HG02588 (cell line): ENCODE measurements around the gene TNRC18.

Experiments used
- ATAC-seq: cut with Tn5 transposase; IDR thresholded peaks from one replicate; pipeline ENCODE4 v1.9.1; 2021; ENCODE audit warnings: mild to moderate bottlenecking, moderate library complexity; ENCODE audit not compliant: unreplicated experiment

TNRC18 gene

GRCh38 chr7:5408777-5409176, 14.9 kb downstream of the TNRC18 start:
- ATAC-seq, result no peak

DNA sequence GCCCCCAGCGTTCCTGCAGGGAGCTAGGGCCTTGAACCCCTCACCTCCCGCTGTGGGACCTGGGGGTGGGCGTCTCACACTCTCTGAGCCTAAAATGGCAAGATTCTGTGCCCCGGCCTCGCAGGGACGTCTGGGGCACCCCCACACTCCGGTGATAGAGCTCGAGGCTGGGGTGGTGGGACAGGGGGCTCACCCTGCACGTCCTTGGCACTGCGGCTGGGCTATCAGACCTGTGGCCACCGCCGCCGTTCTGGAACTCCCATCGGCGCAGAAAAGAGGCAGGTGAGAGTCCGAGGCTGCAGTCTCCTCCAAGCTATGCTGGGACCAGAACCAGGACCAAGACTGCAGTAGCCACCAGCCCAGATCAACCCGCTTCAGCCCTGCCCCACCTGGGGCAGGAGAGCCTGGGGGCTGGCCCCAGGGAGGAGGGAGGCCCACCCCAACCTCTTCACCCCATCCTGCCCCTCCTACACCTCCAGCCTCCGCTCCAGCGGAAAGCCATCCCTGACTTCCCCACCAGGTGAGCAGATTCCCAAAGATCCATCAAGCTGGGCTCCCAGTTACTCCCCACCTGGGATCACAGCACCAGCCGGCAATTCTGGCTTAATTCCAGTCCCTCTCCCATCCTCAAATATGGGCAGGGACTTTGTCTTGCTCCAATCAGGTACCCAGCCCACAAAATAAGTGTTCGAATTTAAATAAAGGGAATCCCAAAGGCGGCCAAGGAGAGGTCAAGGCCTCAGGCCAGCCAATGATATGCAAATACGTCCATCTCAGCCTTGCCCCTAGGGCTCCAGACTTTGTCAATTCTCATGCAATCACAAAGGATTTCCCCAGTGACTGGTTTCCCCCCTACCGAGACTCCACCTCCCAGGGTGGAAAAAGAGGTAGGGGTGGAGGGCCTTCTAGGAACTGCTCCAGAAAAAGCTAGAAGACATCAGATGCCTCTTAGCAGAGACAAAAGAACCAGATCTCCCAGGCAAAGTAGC, 16.4 kb downstream of the TNRC18 start:
- no peak for ATAC-seq

GRCh38 chr7:5404421-5404826, 19.2 kb downstream of the TNRC18 start:
- ATAC-seq, result no peak

DNA sequence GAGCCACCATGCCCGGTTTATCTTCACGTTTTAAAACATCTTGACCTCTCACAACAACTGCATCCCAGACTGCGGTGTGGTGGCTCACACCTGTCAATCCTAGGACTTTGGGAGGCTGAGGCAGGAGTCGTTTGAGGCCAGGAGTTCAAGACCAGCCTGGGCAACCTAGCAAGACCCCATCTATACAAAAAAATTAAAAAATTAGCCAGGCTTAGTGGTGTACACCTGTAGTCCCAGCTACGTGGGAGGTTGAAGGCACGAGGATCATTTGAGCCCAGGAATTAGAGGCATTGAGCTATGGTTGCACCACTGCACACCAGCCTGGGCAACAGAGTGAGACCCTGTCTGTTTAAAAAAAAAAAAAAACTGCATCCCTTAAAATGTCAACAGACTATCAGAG, 20.2 kb downstream of the TNRC18 start:
- no peak for ATAC-seq

- ATAC-seq, result no peak
Measured at GRCh38 chr7:5397736-5398135, 25.9 kb downstream of the TNRC18 start.

DNA sequence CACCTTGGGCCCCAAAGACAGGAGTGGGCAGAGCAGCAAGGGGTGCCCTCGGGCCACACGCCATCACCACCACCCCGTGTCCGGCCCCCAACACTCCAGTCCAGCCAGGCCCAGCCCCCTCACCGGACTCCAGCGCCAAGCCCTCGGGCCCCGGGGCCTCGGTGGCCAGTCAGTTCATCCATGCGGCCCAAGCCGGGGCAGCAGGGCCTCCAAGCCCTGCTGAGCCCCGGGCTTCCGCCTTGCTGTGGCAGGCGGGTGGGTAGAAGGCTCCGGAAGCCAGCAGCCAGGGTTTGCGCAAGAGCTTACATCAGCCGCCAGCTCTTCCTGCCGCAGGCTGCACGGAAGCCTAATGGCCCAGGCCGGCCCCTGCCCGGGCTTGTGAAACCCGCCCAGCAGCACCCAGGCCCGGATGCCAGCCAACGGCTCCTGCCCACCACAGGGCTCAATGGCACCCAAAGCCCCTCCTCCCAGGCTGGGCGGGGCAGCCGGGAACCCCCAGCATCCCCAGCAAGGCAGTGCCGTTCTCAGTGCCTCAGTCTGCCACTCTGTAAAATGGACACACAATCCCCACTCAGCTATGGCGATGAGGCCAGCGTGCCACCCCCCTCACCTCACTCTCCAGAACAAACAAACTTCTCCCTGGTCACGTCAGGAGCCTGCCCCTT, 26.5 kb downstream of the TNRC18 start:
- peak; percentile 82 for ATAC-seq

DNA sequence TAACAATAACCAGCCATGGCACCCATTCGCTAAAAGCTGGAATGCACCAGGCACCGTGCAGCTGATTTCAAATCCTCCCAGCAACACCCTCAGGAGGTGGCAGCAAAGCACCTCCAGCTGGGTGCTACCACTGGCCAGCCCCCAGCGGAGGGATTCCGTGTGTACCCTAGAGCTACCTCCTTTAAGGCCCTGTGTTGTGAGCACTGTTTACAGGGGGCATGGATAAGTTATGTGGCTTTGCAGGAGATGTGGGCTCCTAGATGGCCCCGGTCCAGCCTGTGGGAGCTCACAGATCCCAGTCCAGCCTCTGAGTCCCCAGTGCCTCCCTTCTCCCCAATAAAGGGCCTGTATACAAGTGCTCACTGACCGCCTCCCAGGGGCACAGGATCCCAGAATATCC, 27.1 kb downstream of the TNRC18 start:
- ATAC-seq, result peak; percentile 45

DNA sequence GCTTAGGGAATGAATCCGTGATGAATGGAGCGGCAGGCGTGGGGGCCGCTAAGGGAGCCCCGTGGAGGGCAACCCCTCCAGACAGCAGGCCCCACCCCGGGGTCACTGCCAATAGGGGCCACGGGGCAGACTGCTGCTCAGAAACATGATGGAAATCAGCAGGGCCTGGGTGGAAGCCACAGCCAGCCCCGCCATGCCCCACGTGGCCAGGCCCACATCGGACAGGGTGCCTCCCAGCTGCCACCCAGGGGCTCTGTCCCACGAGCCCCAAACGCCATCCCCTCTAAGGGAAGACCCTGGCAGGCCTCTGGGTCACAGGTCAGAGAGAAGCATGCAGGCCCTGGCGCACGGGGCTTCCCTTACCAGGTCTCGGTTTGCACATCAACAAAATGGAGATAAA, 28.4 kb downstream of the TNRC18 start:
- ATAC-seq, result no peak

GRCh38 chr7:5394264-5395105, 29.1 kb downstream of the TNRC18 start:
- ATAC-seq, result no peak

GRCh38 chr7:5393748-5394147, 29.9 kb downstream of the TNRC18 start:
- ATAC-seq, result no peak

DNA sequence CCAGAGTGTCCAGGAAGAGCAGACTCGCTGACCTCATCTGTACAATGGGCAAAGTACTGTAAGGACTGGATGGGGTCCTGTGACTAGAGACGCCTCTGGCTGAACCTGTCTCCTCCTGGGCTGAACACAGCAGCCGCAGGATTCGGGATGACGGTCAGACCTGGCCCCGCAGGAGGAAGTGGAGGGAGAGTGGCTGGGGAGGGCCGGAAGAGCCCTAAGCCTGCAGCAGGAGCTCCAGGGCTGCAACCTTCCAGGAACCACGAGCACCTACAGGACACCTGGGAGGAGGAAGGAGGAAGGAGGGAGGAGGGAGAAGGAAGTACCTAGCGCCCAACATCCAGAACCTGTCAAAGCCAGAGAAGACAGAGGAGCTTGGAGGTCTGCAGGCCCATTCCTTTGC, 30.3 kb downstream of the TNRC18 start:
- ATAC-seq, result no peak

DNA sequence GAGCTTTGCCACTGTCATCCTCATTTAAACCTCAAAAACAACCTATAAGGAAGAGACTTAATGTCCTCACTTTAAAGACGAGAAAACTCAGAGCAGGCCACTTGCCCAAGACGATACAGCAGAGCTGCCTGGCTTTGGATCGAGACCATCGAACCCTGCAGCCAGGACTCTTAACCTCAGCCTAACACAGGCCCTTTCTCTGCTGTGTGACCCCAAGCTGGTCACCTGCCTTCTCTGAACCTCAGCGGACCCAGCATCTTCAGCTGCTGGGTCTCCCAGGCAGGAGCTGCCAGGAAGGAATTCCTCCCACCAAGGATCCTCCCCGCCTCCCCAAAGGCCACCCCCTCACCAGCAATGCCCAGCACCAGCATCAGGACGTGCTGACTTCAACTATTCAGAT, 32.7 kb downstream of the TNRC18 start:
- ATAC-seq, result no peak

DNA sequence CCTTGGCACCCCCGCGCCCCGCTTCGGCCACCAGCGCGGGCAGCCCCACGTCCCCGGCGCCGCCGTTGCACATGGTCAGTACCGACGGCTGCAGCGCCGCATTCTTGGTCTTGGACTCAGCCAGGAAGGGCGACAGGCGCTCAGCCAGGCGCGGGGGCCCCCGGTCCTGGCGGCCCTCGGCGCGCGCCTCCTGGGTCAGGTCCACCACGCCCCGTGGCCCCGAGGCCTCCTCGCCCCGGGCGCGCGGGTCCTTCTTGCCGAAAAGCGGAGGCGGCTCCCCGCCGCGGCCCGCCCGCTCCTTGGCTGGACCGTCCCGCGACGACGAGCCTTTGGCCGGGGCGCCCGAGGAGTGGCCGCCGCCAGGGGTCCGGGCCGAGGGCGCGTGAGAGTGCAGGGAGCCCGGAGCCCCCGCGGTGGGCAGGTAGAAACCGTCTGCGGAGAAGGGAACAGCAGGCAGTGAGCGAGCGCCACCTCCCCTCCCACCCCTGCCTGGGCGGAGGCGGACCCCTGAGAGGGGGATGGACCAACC, 34.7 kb downstream of the TNRC18 start:
- no peak for ATAC-seq

DNA sequence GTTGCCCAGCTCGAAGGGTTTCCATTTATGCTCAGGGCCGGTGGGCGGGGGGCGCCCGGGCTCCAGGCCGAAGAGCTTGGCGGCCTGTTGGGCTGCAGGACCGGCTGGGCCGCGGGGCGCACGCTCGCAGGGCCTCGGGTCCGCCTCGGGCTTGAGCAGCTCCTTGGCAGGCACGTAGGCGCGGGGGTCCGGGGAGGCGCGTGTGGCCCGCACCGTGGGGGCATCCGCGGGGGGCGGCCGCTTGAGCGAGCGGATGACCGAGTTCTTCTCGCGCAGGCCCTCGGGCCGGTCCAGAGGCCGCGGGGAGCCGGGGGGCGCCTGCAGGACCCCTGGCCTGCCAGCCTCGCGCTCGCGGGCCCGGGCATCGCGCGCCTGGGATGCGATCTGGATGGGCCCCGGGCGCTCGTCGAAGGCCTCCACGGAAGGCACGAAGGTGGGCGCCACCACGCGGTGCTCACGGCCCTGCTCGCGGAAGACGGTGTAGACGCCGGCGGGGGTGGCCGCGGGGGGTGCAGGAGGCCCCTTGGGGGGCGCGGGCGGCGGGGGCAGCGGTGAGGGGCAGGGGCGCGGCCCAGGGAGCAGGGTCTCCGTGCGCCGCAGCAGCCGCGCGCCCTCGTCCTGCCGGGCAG, 35.2 kb downstream of the TNRC18 start:
- no peak for ATAC-seq

GRCh38 chr7:5387711-5388245, 35.9 kb downstream of the TNRC18 start:
- no peak for ATAC-seq

DNA sequence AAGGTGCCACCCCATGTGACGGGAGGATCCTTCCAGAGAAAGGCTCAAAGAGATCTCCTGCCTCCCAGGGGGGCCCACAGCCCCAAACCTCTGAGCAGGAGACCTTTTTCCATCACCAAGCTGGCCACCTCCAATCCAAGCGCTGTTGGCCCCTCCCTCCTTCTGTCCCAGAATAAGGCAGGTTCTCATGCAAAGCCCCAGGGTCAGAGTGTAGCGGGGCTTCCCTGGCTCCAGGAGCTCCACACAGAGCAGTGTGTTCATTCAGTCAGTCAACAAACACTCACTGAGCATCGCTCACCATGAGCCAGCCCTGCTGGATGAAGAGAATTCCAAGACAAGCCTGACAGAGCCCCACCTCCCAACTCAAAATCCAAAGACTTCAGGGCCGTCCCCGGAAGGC, 39.0 kb downstream of the TNRC18 start:
- no peak for ATAC-seq

- ATAC-seq, result no peak
Measured at GRCh38 chr7:5383314-5384098, 40.1 kb downstream of the TNRC18 start.

- no peak for ATAC-seq
Measured at GRCh38 chr7:5382281-5382892, 41.2 kb downstream of the TNRC18 start.
